Measurements from ENCODE around the gene CDC20.
A peak's percentile ranks its signal among the peaks of the same experiment; 100 is the strongest.

CDC20 gene

GRCh38 chr1:43386676-43387075 lies 27.9 kb downstream of the CDC20 start:
- Histone ChIP-seq H3K27me3 (ENCODE audit: low read depth, low read length) (no peaks in the 10 kb centered on the region), H3K4me2 (ENCODE audit: low read length) (no peak overlapping the region), H3K9ac (ENCODE audit: low read length) (no peak overlapping the region), H3K27ac (ENCODE audit: low read length) (no peak overlapping the region), H3K4me3 (ENCODE audit: low read length) (no peak overlapping the region), H3K36me3 (replicated peaks; ENCODE audit: low read depth, low read length) (peaks cover 20% of the 10 kb centered on the region), H2AFZ (ENCODE audit: low read depth, low read length) (no peak overlapping the region), H3K4me1 (ENCODE audit: low read length) (peaks cover 11% of the 10 kb centered on the region), H4K20me1 (ENCODE audit: insufficient read depth, low read length) (no peaks in the 10 kb centered on the region), H3K9me3 (ENCODE audit: insufficient read depth, low read length) (no peaks in the 10 kb centered on the region), H3K79me2 (ENCODE audit: low read length) (peaks cover 34% of the 10 kb centered on the region)
- TF ChIP-seq CTCF (IDR thresholded peaks at IDR 0.05; ENCODE audit: low read depth, low read length) = no peak
- no peak for TF ChIP-seq EZH2phosphoT487 (IDR thresholded peaks at IDR 0.05; ENCODE audit: low read depth)

GRCh38 chr1:43387976-43388599 lies 29.3 kb downstream of the CDC20 start:
- H3K9me3 ChIP-seq (ENCODE audit: insufficient read depth, low read length) = no peaks in the 10 kb centered on the region
- H3K79me2 ChIP-seq (ENCODE audit: low read length) = peaks cover 34% of the 10 kb centered on the region
- no peaks in the 10 kb centered on the region for H3K27me3 ChIP-seq (ENCODE audit: low read depth, low read length)
- no peak overlapping the region for H2AFZ ChIP-seq (ENCODE audit: low read depth, low read length)
- no peak overlapping the region for H3K27ac ChIP-seq (ENCODE audit: low read length)
- TF ChIP-seq CTCF (IDR thresholded peaks at IDR 0.05; ENCODE audit: low read depth, low read length) = no peak
- TF ChIP-seq EZH2phosphoT487 (IDR thresholded peaks at IDR 0.05; ENCODE audit: low read depth) = no peak
- H3K4me2 ChIP-seq (ENCODE audit: low read length) = peak overlapping the region; percentile 97
- no peak overlapping the region for H3K4me3 ChIP-seq (ENCODE audit: low read length)
- peaks cover 20% of the 10 kb centered on the region for H3K36me3 ChIP-seq (replicated peaks; ENCODE audit: low read depth, low read length)
- no peak overlapping the region for H3K9ac ChIP-seq (ENCODE audit: low read length)
- H4K20me1 ChIP-seq (ENCODE audit: insufficient read depth, low read length) = no peaks in the 10 kb centered on the region
- peaks cover 11% of the 10 kb centered on the region for H3K4me1 ChIP-seq (ENCODE audit: low read length)

GRCh38 chr1:43388613-43389012 lies 29.8 kb downstream of the CDC20 start:
- H3K4me3 ChIP-seq (ENCODE audit: low read length) = peak overlapping the region; percentile 100
- no peaks in the 10 kb centered on the region for H3K9me3 ChIP-seq (ENCODE audit: insufficient read depth, low read length)
- H3K27ac ChIP-seq (ENCODE audit: low read length) = no peak overlapping the region
- peak overlapping the region; percentile 89 for H3K9ac ChIP-seq (ENCODE audit: low read length)
- no peaks in the 10 kb centered on the region for H4K20me1 ChIP-seq (ENCODE audit: insufficient read depth, low read length)
- TF ChIP-seq EZH2phosphoT487 (IDR thresholded peaks at IDR 0.05; ENCODE audit: low read depth) (no peak), CTCF (IDR thresholded peaks at IDR 0.05; ENCODE audit: low read depth, low read length) (no peak)
- peaks cover 34% of the 10 kb centered on the region for H3K79me2 ChIP-seq (ENCODE audit: low read length)
- no peak overlapping the region for H2AFZ ChIP-seq (ENCODE audit: low read depth, low read length)
- peaks cover 11% of the 10 kb centered on the region for H3K4me1 ChIP-seq (ENCODE audit: low read length)
- H3K27me3 ChIP-seq (ENCODE audit: low read depth, low read length) = no peaks in the 10 kb centered on the region
- peak overlapping the region; percentile 97 for H3K4me2 ChIP-seq (ENCODE audit: low read length)
- peaks cover 20% of the 10 kb centered on the region for H3K36me3 ChIP-seq (replicated peaks; ENCODE audit: low read depth, low read length)

- TF ChIP-seq CTCF (IDR thresholded peaks at IDR 0.05; ENCODE audit: low read depth, low read length) (no peak), EZH2phosphoT487 (IDR thresholded peaks at IDR 0.05; ENCODE audit: low read depth) (no peak)
- Histone ChIP-seq H2AFZ (ENCODE audit: low read depth, low read length) (peak within 1 kb of the TSS; percentile 56; the same call in 1 of the 2 replicates), H3K4me3 (ENCODE audit: low read length) (peak within 1 kb of the TSS; percentile 100), H4K20me1 (ENCODE audit: insufficient read depth, low read length) (no peaks in the 10 kb centered on the region), H3K9ac (ENCODE audit: low read length) (peak within 1 kb of the TSS; percentile 89), H3K27me3 (ENCODE audit: low read depth, low read length) (no peaks in the 10 kb centered on the region), H3K4me2 (ENCODE audit: low read length) (peak within 1 kb of the TSS; percentile 98), H3K36me3 (replicated peaks; ENCODE audit: low read depth, low read length) (peaks cover 19% of the 10 kb centered on the region), H3K9me3 (ENCODE audit: insufficient read depth, low read length) (no peaks in the 10 kb centered on the region), H3K27ac (ENCODE audit: low read length) (peak within 1 kb of the TSS; percentile 49), H3K4me1 (ENCODE audit: low read length) (peaks cover 11% of the 10 kb centered on the region), H3K79me2 (ENCODE audit: low read length) (peaks cover 34% of the 10 kb centered on the region)
These were observed 30.8 kb downstream of the CDC20 start, which contains the start of the genes MED8 and SZT2 for GRCh38 chr1:43389326-43390313. Gene MED8, minus strand, starts transcription at chr1:43389800. Its CDS starts 36 bp downstream, at chr1:43389764. Gene SZT2, plus strand, starts transcription at chr1:43389899. Its CDS starts 70 bp downstream, at chr1:43389969.

Data from OCI-LY3 (cell line).